Thoracic aorta (tissue), 2 donors: ENCODE results near the gene ZCCHC8. TPM values are rescaled to one million over a fixed set of nuclear protein-coding genes. Genes with fewer than 3 reads are reported as not detected.

Experiments used
- ATAC-seq: fragments of 150-250 bp; one replicate; pipeline ENCODE4 v1.8.0; 2017; ENCODE audit warnings: low read depth; ENCODE audit not compliant: insufficient number of reproducible peaks, low FRiP score
- DNase-seq: peaks from one replicate; pipeline ENCODE4 v3.0.0-alpha.2; 2020; ENCODE audit warnings: low spot score
- H3K27ac ChIP-seq, 2 donors: fragments of 200-600 bp; sonication (generic); 1 replicate in 1 of 2; 2 replicates in 1 of 2; pipeline ENCODE4 v1.5.1; 2016; ENCODE audit warnings: mild to moderate bottlenecking in 2 of 2, moderate library complexity in 2 of 2
- H3K27me3 ChIP-seq: fragments of 200-600 bp; sonication (generic); replicated peaks from 2 replicates; pipeline ENCODE4 v1.6.0; 2016; ENCODE audit warnings: mild to moderate bottlenecking; ENCODE audit not compliant: insufficient read depth
- H3K36me3 ChIP-seq: fragments of 200-600 bp; sonication (generic); one replicate; pipeline ENCODE4 v1.5.1; 2016
- H3K4me1 ChIP-seq, 2 donors: fragments of 200-600 bp; sonication (generic); 1 replicate in 1 of 2; 2 replicates in 1 of 2; pipeline versions ENCODE4 v1.5.1 to v1.6.0; 2016; ENCODE audit warnings: low read depth in 2 of 2, mild to moderate bottlenecking in 1 of 2; ENCODE audit not compliant: control insufficient read depth in 1 of 2
- H3K4me3 ChIP-seq: fragments of 200-600 bp; sonication (generic); 2 replicates; pipeline ENCODE4 v1.5.1; 2016; ENCODE audit warnings: mild to moderate bottlenecking
- H3K9me3 ChIP-seq: fragments of 200-600 bp; sonication (generic); 2 replicates; pipeline ENCODE4 v1.5.1; 2016
- CTCF ChIP-seq: fragments of 200-600 bp; sonication (generic); IDR thresholded peaks from one replicate; pipeline ENCODE4 v1.5.1; 2019; ENCODE audit warnings: antibody characterized with exemption
- total RNA-seq, 2 donors: library from RNA; depleted of rRNA; stranded (reverse); fragments of >200 nt; gene quantifications; one replicate each; pipeline versions ENCODE4 v1.1.0 to v1.2.3, GENCODE V29; 2016

ZCCHC8 gene
- 10 to 100 TPM; 16.2 to 33.4 TPM for total RNA-seq

DNA sequence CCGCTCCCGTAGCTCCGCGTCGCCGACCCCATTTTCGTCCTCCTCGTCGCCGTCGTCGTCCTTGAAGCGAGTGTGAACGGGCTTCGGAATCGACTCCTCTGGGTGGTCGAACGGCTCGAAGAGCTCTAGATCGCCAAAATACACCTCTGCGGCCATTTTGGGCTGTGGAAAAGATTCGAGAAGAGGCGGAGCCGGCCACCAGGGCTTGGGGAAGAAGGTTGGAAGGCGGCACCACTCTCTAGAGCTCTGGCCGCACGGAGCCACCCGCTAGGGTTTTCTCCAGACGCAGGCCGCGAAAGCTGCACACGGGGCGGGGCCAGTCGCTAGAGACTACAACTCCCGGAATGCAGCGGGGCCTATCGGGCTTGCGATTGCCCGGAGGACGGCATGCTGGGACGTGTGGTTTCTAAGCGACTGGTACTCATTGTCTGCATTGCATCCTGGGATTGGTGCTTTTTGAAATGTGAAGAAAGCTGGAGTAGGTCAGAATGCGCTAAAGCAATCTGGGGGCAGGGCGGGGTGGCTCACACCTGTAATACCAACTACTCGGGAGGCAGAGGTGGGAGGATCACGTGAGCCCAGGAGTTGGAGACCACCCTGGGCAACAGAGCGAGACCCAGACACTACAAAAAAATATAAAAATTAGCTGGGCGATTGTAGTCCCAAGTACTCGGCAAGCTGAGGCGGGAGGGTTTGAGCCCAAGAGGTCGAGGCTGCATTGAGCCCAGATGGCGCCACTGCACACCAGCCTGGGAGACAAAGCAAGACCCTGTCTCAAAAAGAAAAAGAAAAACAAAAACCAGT, at the start of gene ZCCHC8:
TSS of gene ZCCHC8 (minus strand) at position 248 of the 804 bp plus-strand sequence. CDS start at position 156, 92 bp downstream.
- Histone ChIP-seq H3K4me1 (peaks cover 11 to 37% of the 10 kb centered on the region in 2 donors), H3K4me3 (peak within 1 kb of the TSS; percentile 91), H3K9me3 (no peaks in the 10 kb centered on the region), H3K27me3 (no peaks in the 10 kb centered on the region), H3K36me3 (peaks cover 10% of the 10 kb centered on the region), H3K27ac (peak within 1 kb of the TSS; percentile 94 to 96)
- TF ChIP-seq CTCF: no peak
- peak; percentile 82 for DNase-seq
- peak; percentile 95 for ATAC-seq

GRCh38 chr12:122547330-122547729, 46.6 kb upstream of the ZCCHC8 start:
- DNase-seq: no peak
- H3K4me3 ChIP-seq: no peak overlapping the region
- H3K4me1 ChIP-seq: no peaks in the 10 kb centered on the region
- H3K9me3 ChIP-seq: no peaks in the 10 kb centered on the region
- TF ChIP-seq CTCF: no peak
- no peaks in the 10 kb centered on the region for H3K27me3 ChIP-seq
- no peaks in the 10 kb centered on the region for H3K36me3 ChIP-seq
- no peak for ATAC-seq
- H3K27ac ChIP-seq: no peak overlapping the region

DNA sequence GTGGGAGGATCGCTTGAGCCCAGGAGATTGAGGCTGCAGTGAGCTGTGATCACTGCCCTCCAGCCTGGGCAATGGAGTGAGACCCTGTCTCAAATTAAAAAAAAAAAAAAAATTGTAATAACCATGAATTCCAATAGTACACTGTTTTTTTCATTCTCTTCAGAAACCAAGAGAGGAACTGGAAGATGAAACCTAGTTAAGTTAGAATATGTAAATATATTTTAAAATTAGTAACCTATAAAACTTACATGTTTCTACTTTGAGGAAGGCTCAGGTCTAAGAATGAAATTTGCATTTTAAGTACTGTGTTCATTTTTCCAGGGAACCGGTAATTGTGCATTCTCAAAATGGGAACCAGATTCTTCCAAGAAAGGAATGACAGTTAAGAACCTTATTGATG, 45.1 kb upstream of the ZCCHC8 start:
- TF ChIP-seq CTCF: no peak
- no peaks in the 10 kb centered on the region for H3K4me1 ChIP-seq
- H3K27me3 ChIP-seq: no peaks in the 10 kb centered on the region
- ATAC-seq (no peak), DNase-seq (no peak)
- H3K9me3 ChIP-seq: no peaks in the 10 kb centered on the region
- H3K4me3 ChIP-seq: no peak overlapping the region
- no peaks in the 10 kb centered on the region for H3K36me3 ChIP-seq
- H3K27ac ChIP-seq: no peak overlapping the region

- DNase-seq (no peak), ATAC-seq (no peak)
These were observed 43.8 kb upstream of the ZCCHC8 start for GRCh38 chr12:122544537-122544936.

GRCh38 chr12:122538496-122538895, 37.8 kb upstream of the ZCCHC8 start:
- Histone ChIP-seq H3K4me3 (no peak overlapping the region), H3K27ac (no peak overlapping the region), H3K27me3 (no peaks in the 10 kb centered on the region), H3K4me1 (no peaks in the 10 kb centered on the region), H3K36me3 (no peaks in the 10 kb centered on the region), H3K9me3 (no peaks in the 10 kb centered on the region)
- no peak for TF ChIP-seq CTCF
- no peak for ATAC-seq
- DNase-seq: no peak

More at GRCh38 chr12:122544537-122544936, 43.8 kb upstream of the ZCCHC8 start:
- TF ChIP-seq CTCF: no peak
- Histone ChIP-seq H3K4me1 (no peaks in the 10 kb centered on the region), H3K9me3 (no peaks in the 10 kb centered on the region), H3K36me3 (no peaks in the 10 kb centered on the region), H3K27me3 (no peaks in the 10 kb centered on the region), H3K27ac (no peak overlapping the region), H3K4me3 (no peak overlapping the region)
